Ishikawa (cell line): Measurements from ENCODE around the gene MARF1.

Experiments
- CREB1 ChIP-seq: IDR thresholded peaks from 2 replicates; pipeline ENCODE4 v1.6.1; 2012; ENCODE audit warnings: low read depth
- EGR1 ChIP-seq: IDR thresholded peaks from 2 replicates; pipeline ENCODE4 v1.6.1; 2012
- EP300 ChIP-seq: IDR thresholded peaks from 2 replicates; pipeline ENCODE4 v1.6.1; 2012; ENCODE audit warnings: borderline replicate concordance
- FOXM1 ChIP-seq: IDR thresholded peaks from 2 replicates; pipeline ENCODE4 v1.6.1; 2012; ENCODE audit warnings: low read depth, borderline replicate concordance
- NFIC ChIP-seq: IDR thresholded peaks from 2 replicates; pipeline ENCODE4 v1.6.1; 2012
- RAD21 ChIP-seq: IDR thresholded peaks from 2 replicates; pipeline ENCODE4 v1.6.1; 2012; ENCODE audit warnings: low read depth
- TAF1 ChIP-seq: IDR thresholded peaks from 2 replicates; pipeline ENCODE4 v1.6.1; 2012; ENCODE audit warnings: low read depth, mild to moderate bottlenecking
- TCF12 ChIP-seq: IDR thresholded peaks from 2 replicates; pipeline ENCODE4 v1.6.1; 2012; ENCODE audit warnings: low read depth
- TEAD4 ChIP-seq: IDR thresholded peaks from 2 replicates; pipeline ENCODE4 v1.6.1; 2012
- YY1 ChIP-seq: IDR thresholded peaks from 2 replicates; pipeline ENCODE4 v1.6.1; 2012; ENCODE audit warnings: low read depth
- ZBTB7A ChIP-seq: IDR thresholded peaks from 2 replicates; pipeline ENCODE4 v1.6.1; 2012; ENCODE audit warnings: low read depth
- TF ChIP-seq, protein P1 (sequence below): IDR thresholded peaks from 2 replicates; pipeline ENCODE4 v1.6.1; 2012
- TF ChIP-seq, protein P2 (sequence below): IDR thresholded peaks from 2 replicates; pipeline ENCODE4 v1.6.1; 2012
- TF ChIP-seq, protein P3 (sequence below): IDR thresholded peaks from 2 replicates; pipeline ENCODE4 v1.6.1; 2012; ENCODE audit warnings: low read depth, mild to moderate bottlenecking

DNA sequence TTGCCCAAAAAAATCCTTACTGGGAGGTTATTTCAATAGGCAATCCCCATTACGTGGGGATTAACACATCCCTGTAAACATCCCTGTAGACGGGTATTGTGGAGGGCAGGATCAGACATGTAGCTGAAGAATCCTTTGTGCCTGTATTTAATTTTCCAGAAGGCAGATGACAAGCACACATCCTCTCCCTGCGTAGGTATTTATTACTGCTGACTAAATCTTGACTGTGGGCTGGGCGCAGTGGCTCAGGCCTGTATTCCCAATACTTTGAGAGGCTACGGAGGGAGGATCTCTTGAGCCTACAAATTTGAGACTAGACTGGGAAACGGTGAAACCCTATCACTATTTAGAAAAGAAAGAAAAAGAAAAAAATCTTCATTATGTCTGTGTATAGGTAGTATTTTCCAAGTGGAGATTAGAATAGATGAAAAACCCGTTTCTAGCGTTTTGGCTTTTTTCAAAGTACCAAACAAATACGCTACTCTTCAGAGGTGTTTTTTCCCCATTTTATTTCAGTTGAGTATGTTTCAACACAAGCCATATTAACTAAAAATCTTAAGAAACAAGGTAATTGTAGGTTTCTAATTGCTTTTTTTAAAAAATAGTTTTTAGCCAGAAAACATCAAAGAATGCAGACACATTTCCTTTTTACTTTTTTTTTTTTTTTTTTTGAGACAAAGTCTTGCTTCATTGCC is 1.5 kb upstream of the MARF1 start:
- TF ChIP-seq YY1: no peak
- TF ChIP-seq ZBTB7A: no peak
- TF ChIP-seq, protein P1, sequence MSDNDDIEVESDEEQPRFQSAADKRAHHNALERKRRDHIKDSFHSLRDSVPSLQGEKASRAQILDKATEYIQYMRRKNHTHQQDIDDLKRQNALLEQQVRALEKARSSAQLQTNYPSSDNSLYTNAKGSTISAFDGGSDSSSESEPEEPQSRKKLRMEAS: no peak
- TF ChIP-seq TCF12: no peak
- TF ChIP-seq TAF1: no peak
- TF ChIP-seq TEAD4: no peak
- no peak for TF ChIP-seq RAD21
- TF ChIP-seq, protein P2, sequence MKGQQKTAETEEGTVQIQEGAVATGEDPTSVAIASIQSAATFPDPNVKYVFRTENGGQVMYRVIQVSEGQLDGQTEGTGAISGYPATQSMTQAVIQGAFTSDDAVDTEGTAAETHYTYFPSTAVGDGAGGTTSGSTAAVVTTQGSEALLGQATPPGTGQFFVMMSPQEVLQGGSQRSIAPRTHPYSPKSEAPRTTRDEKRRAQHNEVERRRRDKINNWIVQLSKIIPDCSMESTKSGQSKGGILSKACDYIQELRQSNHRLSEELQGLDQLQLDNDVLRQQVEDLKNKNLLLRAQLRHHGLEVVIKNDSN: no peak
- no peak for TF ChIP-seq EGR1
- TF ChIP-seq, protein P3, sequence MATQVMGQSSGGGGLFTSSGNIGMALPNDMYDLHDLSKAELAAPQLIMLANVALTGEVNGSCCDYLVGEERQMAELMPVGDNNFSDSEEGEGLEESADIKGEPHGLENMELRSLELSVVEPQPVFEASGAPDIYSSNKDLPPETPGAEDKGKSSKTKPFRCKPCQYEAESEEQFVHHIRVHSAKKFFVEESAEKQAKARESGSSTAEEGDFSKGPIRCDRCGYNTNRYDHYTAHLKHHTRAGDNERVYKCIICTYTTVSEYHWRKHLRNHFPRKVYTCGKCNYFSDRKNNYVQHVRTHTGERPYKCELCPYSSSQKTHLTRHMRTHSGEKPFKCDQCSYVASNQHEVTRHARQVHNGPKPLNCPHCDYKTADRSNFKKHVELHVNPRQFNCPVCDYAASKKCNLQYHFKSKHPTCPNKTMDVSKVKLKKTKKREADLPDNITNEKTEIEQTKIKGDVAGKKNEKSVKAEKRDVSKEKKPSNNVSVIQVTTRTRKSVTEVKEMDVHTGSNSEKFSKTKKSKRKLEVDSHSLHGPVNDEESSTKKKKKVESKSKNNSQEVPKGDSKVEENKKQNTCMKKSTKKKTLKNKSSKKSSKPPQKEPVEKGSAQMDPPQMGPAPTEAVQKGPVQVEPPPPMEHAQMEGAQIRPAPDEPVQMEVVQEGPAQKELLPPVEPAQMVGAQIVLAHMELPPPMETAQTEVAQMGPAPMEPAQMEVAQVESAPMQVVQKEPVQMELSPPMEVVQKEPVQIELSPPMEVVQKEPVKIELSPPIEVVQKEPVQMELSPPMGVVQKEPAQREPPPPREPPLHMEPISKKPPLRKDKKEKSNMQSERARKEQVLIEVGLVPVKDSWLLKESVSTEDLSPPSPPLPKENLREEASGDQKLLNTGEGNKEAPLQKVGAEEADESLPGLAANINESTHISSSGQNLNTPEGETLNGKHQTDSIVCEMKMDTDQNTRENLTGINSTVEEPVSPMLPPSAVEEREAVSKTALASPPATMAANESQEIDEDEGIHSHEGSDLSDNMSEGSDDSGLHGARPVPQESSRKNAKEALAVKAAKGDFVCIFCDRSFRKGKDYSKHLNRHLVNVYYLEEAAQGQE: no peak
- TF ChIP-seq FOXM1: no peak
- no peak for TF ChIP-seq NFIC
- TF ChIP-seq EP300: no peak
- TF ChIP-seq CREB1: no peak
